ENCODE data around the gene NOS3.

DNA sequence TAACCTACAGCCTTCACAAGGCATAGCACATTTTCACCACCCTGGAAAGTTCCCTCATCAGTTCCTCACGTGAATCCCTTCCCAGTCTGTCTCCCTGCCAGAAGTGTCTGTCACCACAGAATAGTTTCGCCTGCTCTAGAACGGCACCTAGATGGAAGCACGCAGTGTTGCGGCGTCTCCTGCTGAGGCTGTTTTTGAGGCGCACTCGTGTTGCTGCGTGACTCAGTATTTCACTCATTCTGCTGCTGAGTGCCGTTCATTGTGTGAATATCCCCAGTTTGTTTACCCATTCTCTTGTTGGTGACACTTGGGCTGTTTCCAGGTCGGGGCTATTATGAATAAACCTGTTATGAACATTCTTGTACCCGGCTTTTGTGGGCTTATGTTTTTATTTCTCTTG is 12.8 kb downstream of the NOS3 start:
- TF ChIP-seq POLR2AphosphoS5 (IDR thresholded peaks at IDR 0.05; ENCODE audit: low read depth, low read length) (no peak), TAF1 (IDR thresholded peaks at IDR 0.05; ENCODE audit: borderline replicate concordance, insufficient read depth, low read length) (no peak)
- TF ChIP-seq, protein P1, sequence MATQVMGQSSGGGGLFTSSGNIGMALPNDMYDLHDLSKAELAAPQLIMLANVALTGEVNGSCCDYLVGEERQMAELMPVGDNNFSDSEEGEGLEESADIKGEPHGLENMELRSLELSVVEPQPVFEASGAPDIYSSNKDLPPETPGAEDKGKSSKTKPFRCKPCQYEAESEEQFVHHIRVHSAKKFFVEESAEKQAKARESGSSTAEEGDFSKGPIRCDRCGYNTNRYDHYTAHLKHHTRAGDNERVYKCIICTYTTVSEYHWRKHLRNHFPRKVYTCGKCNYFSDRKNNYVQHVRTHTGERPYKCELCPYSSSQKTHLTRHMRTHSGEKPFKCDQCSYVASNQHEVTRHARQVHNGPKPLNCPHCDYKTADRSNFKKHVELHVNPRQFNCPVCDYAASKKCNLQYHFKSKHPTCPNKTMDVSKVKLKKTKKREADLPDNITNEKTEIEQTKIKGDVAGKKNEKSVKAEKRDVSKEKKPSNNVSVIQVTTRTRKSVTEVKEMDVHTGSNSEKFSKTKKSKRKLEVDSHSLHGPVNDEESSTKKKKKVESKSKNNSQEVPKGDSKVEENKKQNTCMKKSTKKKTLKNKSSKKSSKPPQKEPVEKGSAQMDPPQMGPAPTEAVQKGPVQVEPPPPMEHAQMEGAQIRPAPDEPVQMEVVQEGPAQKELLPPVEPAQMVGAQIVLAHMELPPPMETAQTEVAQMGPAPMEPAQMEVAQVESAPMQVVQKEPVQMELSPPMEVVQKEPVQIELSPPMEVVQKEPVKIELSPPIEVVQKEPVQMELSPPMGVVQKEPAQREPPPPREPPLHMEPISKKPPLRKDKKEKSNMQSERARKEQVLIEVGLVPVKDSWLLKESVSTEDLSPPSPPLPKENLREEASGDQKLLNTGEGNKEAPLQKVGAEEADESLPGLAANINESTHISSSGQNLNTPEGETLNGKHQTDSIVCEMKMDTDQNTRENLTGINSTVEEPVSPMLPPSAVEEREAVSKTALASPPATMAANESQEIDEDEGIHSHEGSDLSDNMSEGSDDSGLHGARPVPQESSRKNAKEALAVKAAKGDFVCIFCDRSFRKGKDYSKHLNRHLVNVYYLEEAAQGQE (IDR thresholded peaks at IDR 0.05; ENCODE audit: insufficient read depth in 1 of 2, low read depth in 2 of 2, low read length in 2 of 2) = no peak

Measured in PFSK-1 (cell line).